Activated naive CD4-positive, alpha-beta T cell treated with anti-CD3 and anti-CD28 coated beads, Interleukin-2, amount 50 U/mL, for 72 hours (primary cell): ENCODE results near the gene OR4E2. TPM values are rescaled to one million over a fixed set of nuclear protein-coding genes. Genes with fewer than 3 reads are reported as not detected.

Experiments
- total RNA-seq, 2 donors: library from RNA; stranded (reverse); gene quantifications; one replicate each; pipeline ENCODE4 v1.2.3, GENCODE V29; 2022

OR4E2 gene
- total RNA-seq, 2 donors from 2014 or later, result 0.12 TPM; not detected in 1

Other genes starting within 250 kb of the OR4E2 start
- gene CHD8, start 197.7 kb upstream of the OR4E2 start, total RNA-seq, result 100 to 1,000 TPM; 125 to 126 TPM
- gene RAB2B, start 176.9 kb upstream of the OR4E2 start, total RNA-seq, result 10 to 100 TPM; 30.2 to 48.8 TPM
- 100 to 1,000 TPM in 1 of 2 donors, 10 to 100 TPM in 1; 80.8 to 104 TPM for gene TOX4, start 176.6 kb upstream of the OR4E2 start, total RNA-seq
- 10 to 100 TPM; 60.6 to 74.9 TPM for gene METTL3, start 142.5 kb upstream of the OR4E2 start, total RNA-seq
- gene SALL2, start 127.5 kb upstream of the OR4E2 start, total RNA-seq, result 1 to 10 TPM; 5.4 to 9.3 TPM
- gene OR10G3, start 73.8 kb upstream of the OR4E2 start, total RNA-seq, result not detected
- not detected for gene OR10G2, start 18.9 kb upstream of the OR4E2 start, total RNA-seq
- gene OR4E1, start 20.0 kb downstream of the OR4E2 start, total RNA-seq, result under 1 TPM; 0.14 to 0.16 TPM